KMS-11 (cell line): ENCODE results near the gene PTPN14.

Source experiments
- H2AFZ ChIP-seq: fragments of 200-600 bp; sonication (generic); 2 replicates; pipeline ENCODE4 v1.6.1; 2016; ENCODE audit warnings: antibody characterized with exemption, mixed run types, low read depth
- H3K27ac ChIP-seq: fragments of 200-600 bp; sonication (generic); 2 replicates; pipeline ENCODE4 v1.6.1; 2016; ENCODE audit warnings: mild to moderate bottlenecking, mixed run types
- H3K27me3 ChIP-seq: fragments of 200-600 bp; sonication (generic); 2 replicates; pipeline ENCODE4 v1.6.1; 2017; ENCODE audit warnings: mild to moderate bottlenecking, low read depth, mixed run types, moderate library complexity; ENCODE audit not compliant: insufficient read depth
- H3K36me3 ChIP-seq: fragments of 200-600 bp; sonication (generic); 2 replicates; pipeline ENCODE4 v1.6.1; 2017; ENCODE audit warnings: mild to moderate bottlenecking, mixed run types; ENCODE audit not compliant: insufficient read depth
- H3K4me1 ChIP-seq: fragments of 200-600 bp; sonication (generic); 2 replicates; pipeline ENCODE4 v1.6.1; 2016; ENCODE audit warnings: mild to moderate bottlenecking, low read depth, mixed run types; ENCODE audit not compliant: poor library complexity, severe bottlenecking
- H3K4me2 ChIP-seq: fragments of 200-600 bp; sonication (generic); 2 replicates; pipeline ENCODE4 v1.7.0; 2016; ENCODE audit warnings: mild to moderate bottlenecking, mixed run types
- H3K4me3 ChIP-seq: fragments of 200-600 bp; sonication (generic); IDR thresholded peaks from 2 replicates; pipeline ENCODE4 v1.6.1; 2017; ENCODE audit warnings: low read depth, low read length, mixed read lengths; ENCODE audit not compliant: insufficient read depth
- H3K79me2 ChIP-seq: fragments of 200-600 bp; sonication (generic); 2 replicates; pipeline ENCODE4 v1.6.1; 2016; ENCODE audit warnings: low read depth, mixed run types; ENCODE audit not compliant: insufficient read depth
- H3K9ac ChIP-seq: fragments of 200-600 bp; sonication (generic); 2 replicates; pipeline ENCODE4 v1.6.1; 2016; ENCODE audit warnings: mild to moderate bottlenecking, mixed run types
- H4K20me1 ChIP-seq: fragments of 200-600 bp; sonication (generic); 2 replicates; pipeline ENCODE4 v1.6.1; 2016; ENCODE audit warnings: mild to moderate bottlenecking, mixed run types; ENCODE audit not compliant: insufficient read depth
- TF ChIP-seq, protein P1 (sequence below): fragments of 200-600 bp; sonication (generic); conservative IDR thresholded peaks from 2 replicates; pipeline ENCODE4 v1.6.1; 2017; ENCODE audit warnings: low read depth, mild to moderate bottlenecking, antibody characterized with exemption, low read length, moderate library complexity, mixed read lengths

The PTPN14 gene

DNA sequence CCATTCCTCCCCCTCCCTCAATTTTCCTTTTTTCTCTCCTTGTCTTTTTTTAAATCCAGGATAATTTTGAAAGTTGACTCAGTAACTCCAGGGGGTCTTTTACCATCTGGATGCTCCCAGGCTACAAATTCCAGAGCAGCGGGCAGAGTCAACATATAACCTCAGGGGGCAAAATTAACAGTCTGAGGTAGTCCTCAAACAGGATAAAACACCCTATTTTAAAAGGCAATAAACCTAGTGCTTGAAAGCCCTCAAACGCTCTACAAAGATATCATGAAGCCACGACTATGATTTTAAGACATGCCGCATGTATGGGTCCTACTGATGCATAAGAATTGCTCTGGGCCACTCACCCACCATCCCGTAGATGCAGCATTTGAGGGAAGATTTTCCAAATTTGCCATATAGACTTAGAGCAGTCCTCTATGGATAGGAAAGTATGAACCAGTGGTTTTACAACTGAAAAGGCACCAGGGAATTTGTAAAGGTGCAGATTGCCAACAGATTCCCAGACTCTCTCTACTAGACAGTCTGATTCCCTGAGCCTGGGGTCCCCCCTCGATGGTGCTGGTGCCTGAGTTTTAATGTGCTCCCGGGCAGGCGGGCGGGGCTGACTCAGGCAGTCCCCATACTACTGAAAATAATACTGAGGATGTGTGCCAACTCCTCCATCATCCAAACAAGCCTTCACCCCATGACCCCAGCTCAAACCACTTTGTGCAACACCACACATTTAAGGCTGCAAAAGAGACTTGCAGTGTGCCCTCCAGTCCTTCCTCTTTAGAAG lies 37.2 kb downstream of the PTPN14 start:
- Histone ChIP-seq H3K27me3 (no peaks in the 10 kb centered on the region), H3K4me2 (no peak overlapping the region)

GRCh38 chr1:214513394-214513793 lies 38.0 kb downstream of the PTPN14 start:
- H3K4me1 ChIP-seq: no peaks in the 10 kb centered on the region
- H2AFZ ChIP-seq: no peak overlapping the region
- H4K20me1 ChIP-seq: no peaks in the 10 kb centered on the region
- no peak overlapping the region for H3K4me3 ChIP-seq
- no peaks in the 10 kb centered on the region for H3K36me3 ChIP-seq
- TF ChIP-seq, protein P1, sequence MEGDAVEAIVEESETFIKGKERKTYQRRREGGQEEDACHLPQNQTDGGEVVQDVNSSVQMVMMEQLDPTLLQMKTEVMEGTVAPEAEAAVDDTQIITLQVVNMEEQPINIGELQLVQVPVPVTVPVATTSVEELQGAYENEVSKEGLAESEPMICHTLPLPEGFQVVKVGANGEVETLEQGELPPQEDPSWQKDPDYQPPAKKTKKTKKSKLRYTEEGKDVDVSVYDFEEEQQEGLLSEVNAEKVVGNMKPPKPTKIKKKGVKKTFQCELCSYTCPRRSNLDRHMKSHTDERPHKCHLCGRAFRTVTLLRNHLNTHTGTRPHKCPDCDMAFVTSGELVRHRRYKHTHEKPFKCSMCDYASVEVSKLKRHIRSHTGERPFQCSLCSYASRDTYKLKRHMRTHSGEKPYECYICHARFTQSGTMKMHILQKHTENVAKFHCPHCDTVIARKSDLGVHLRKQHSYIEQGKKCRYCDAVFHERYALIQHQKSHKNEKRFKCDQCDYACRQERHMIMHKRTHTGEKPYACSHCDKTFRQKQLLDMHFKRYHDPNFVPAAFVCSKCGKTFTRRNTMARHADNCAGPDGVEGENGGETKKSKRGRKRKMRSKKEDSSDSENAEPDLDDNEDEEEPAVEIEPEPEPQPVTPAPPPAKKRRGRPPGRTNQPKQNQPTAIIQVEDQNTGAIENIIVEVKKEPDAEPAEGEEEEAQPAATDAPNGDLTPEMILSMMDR: no peak
- no peak overlapping the region for H3K9ac ChIP-seq
- H3K79me2 ChIP-seq: no peaks in the 10 kb centered on the region
- no peak overlapping the region for H3K4me2 ChIP-seq
- H3K27ac ChIP-seq: no peak overlapping the region
- H3K27me3 ChIP-seq: no peaks in the 10 kb centered on the region

More for the DNA sequence above, 37.2 kb downstream of the PTPN14 start:
- TF ChIP-seq, protein P1: no peak
- H4K20me1 ChIP-seq: no peaks in the 10 kb centered on the region
- no peaks in the 10 kb centered on the region for H3K4me1 ChIP-seq
- H2AFZ ChIP-seq: no peak overlapping the region
- no peaks in the 10 kb centered on the region for H3K79me2 ChIP-seq
- H3K27ac ChIP-seq: no peak overlapping the region
- no peaks in the 10 kb centered on the region for H3K36me3 ChIP-seq
- no peak overlapping the region for H3K4me3 ChIP-seq
- H3K9ac ChIP-seq: no peak overlapping the region

- Histone ChIP-seq H2AFZ (no peak overlapping the region), H3K4me1 (no peaks in the 10 kb centered on the region), H3K36me3 (no peaks in the 10 kb centered on the region), H3K79me2 (no peaks in the 10 kb centered on the region), H3K9ac (no peak overlapping the region), H3K4me3 (no peak overlapping the region), H3K4me2 (no peak overlapping the region), H4K20me1 (no peaks in the 10 kb centered on the region), H3K27ac (no peak overlapping the region), H3K27me3 (no peaks in the 10 kb centered on the region)
- TF ChIP-seq, protein P1: no peak
These were observed 39.8 kb downstream of the PTPN14 start for GRCh38 chr1:214511639-214511998.

GRCh38 chr1:214510914-214511638 lies 40.3 kb downstream of the PTPN14 start:
- H3K4me2 ChIP-seq: no peak overlapping the region
- no peaks in the 10 kb centered on the region for H3K36me3 ChIP-seq
- TF ChIP-seq, protein P1: no peak
- H3K27ac ChIP-seq: no peak overlapping the region
- no peaks in the 10 kb centered on the region for H3K79me2 ChIP-seq
- no peak overlapping the region for H3K4me3 ChIP-seq
- H3K4me1 ChIP-seq: no peaks in the 10 kb centered on the region
- H3K9ac ChIP-seq: no peak overlapping the region
- no peak overlapping the region for H2AFZ ChIP-seq
- H4K20me1 ChIP-seq: no peaks in the 10 kb centered on the region
- H3K27me3 ChIP-seq: no peaks in the 10 kb centered on the region
